Measurements from ENCODE around the gene GAST. TPM values are rescaled to one million over a fixed set of nuclear protein-coding genes. Genes with fewer than 3 reads are reported as not detected.

The GAST gene
- total and polyA plus RNA-seq, 2 of the 13 experiments (the other 11 are each of a cell fraction or from before 2014, with no cell fraction given): 0.32 to 0.42 TPM

GRCh38 chr17:41738077-41738800 is 26.1 kb downstream of the GAST start (continued):
- TF ChIP-seq MLXIP (CRISPR knock-in tag; IDR thresholded peaks at IDR 0.05; ENCODE audit: borderline replicate concordance): no peak
- TF ChIP-seq ZNF556 (CRISPR knock-in tag; IDR thresholded peaks at IDR 0.05; ENCODE audit: borderline replicate concordance): no peak
- no peak for TF ChIP-seq ZNF18 (CRISPR knock-in tag; IDR thresholded peaks at IDR 0.05; ENCODE audit: insufficient replicate concordance)
- TF ChIP-seq SMC3 (IDR thresholded peaks at IDR 0.05; ENCODE audit: low read length): peak; percentile 98
- TF ChIP-seq ZMYM3 (CRISPR knock-in tag; IDR thresholded peaks at IDR 0.05): peak; percentile 21; the same call in 1 of the 2 replicates
- TF ChIP-seq MYPOP (CRISPR knock-in tag; IDR thresholded peaks at IDR 0.05): peak; percentile 83
- TF ChIP-seq PHF20 (CRISPR knock-in tag; IDR thresholded peaks at IDR 0.05): 0 out of 2 replicates have a peak, but pooled peaks have one; percentile 26
- TF ChIP-seq KDM3A (CRISPR knock-in tag; IDR thresholded peaks at IDR 0.05; ENCODE audit: low read depth): peak; percentile 67; the same call in 1 of the 2 replicates
- TF ChIP-seq ZNF557 (CRISPR knock-in tag; IDR thresholded peaks at IDR 0.05): no peak
- TF ChIP-seq KDM1A (CRISPR knock-in tag; IDR thresholded peaks at IDR 0.05): no peak
- no peak for TF ChIP-seq MEIS2 (CRISPR knock-in tag; IDR thresholded peaks at IDR 0.05)
- TF ChIP-seq NCOR1 (IDR thresholded peaks at IDR 0.05; ENCODE audit: borderline replicate concordance, low read length): no peak
- no peak for TF ChIP-seq ZNF407 (CRISPR knock-in tag; IDR thresholded peaks at IDR 0.05; ENCODE audit: not compliant biosample characterization)
- TF ChIP-seq ZNF282 (IDR thresholded peaks at IDR 0.05; ENCODE audit: partially characterized antibody): no peak
- TF ChIP-seq ETV5 (CRISPR knock-in tag; IDR thresholded peaks at IDR 0.05; ENCODE audit: borderline replicate concordance): peak; percentile 50; the same call in 1 of the 2 replicates

Data from HepG2 (cell line).